ENCODE data around the gene ABAT.

ABAT gene

DNA sequence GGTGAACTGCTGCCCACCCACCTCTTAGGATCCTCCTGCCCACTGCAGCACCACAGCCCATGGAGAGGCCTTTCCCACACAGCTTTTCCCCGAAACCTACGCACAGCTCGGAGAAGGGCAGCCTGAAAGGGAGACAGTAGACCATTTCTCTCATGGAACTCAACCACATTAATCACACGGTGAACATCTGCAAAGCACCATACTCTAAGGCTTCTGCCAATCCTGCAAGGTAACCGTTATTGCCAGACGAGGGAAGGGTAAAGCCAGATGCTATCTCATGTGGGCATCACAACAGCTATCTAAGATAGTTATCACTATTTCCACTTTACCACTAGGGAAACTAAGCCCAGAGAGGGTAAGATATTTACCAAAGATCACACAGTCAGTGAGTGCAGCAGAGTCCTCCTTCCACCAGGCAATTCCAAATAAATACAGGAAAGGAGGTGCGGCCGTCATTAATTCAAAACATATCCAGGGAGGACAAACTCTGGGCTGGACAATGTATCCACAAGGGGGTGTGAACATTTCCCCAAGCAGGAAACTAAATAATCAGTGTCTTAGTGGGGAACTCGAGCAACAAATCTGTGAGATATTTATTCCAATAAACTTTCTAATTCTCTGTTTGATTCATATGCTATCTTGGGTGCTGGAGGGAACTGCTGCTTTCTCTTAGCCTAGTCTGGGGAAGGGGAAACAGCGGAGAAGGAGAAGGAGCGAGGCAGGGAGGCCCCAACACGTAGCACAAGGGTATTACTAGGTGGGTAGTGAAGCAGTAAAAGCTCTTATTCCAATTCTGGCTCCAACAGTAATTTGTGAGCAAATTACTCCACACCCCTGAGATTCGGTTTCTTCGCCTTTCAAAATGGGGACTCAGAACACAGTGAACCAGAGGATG lies 122.3 kb downstream of the ABAT start:
- TF ChIP-seq ISL1 (CRISPR knock-in tag; IDR thresholded peaks at IDR 0.05) (no peak), BACH2 (CRISPR knock-in tag; IDR thresholded peaks at IDR 0.05; ENCODE audit: borderline replicate concordance) (no peak), ZFP30 (CRISPR knock-in tag; IDR thresholded peaks at IDR 0.05) (no peak), ZNF70 (CRISPR knock-in tag; IDR thresholded peaks at IDR 0.05) (no peak), CSDC2 (CRISPR knock-in tag; IDR thresholded peaks at IDR 0.05) (no peak), ZNF8 (CRISPR knock-in tag; IDR thresholded peaks at IDR 0.05) (no peak), TCF4 (CRISPR knock-in tag; IDR thresholded peaks at IDR 0.05; ENCODE audit: borderline replicate concordance) (no peak), ZFP3 (CRISPR knock-in tag; IDR thresholded peaks at IDR 0.05) (no peak), RARB (CRISPR knock-in tag; IDR thresholded peaks at IDR 0.05) (no peak), ZC3H10 (CRISPR knock-in tag; IDR thresholded peaks at IDR 0.05) (no peak), OSR1 (CRISPR knock-in tag; IDR thresholded peaks at IDR 0.05) (no peak), TOX (CRISPR knock-in tag; IDR thresholded peaks at IDR 0.05; ENCODE audit: borderline replicate concordance) (no peak)
- TF ChIP-seq, protein P1, sequence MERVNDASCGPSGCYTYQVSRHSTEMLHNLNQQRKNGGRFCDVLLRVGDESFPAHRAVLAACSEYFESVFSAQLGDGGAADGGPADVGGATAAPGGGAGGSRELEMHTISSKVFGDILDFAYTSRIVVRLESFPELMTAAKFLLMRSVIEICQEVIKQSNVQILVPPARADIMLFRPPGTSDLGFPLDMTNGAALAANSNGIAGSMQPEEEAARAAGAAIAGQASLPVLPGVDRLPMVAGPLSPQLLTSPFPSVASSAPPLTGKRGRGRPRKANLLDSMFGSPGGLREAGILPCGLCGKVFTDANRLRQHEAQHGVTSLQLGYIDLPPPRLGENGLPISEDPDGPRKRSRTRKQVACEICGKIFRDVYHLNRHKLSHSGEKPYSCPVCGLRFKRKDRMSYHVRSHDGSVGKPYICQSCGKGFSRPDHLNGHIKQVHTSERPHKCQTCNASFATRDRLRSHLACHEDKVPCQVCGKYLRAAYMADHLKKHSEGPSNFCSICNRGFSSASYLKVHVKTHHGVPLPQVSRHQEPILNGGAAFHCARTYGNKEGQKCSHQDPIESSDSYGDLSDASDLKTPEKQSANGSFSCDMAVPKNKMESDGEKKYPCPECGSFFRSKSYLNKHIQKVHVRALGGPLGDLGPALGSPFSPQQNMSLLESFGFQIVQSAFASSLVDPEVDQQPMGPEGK (CRISPR knock-in tag; IDR thresholded peaks at IDR 0.05; ENCODE audit: borderline replicate concordance), result no peak
- TF ChIP-seq, protein P2, sequence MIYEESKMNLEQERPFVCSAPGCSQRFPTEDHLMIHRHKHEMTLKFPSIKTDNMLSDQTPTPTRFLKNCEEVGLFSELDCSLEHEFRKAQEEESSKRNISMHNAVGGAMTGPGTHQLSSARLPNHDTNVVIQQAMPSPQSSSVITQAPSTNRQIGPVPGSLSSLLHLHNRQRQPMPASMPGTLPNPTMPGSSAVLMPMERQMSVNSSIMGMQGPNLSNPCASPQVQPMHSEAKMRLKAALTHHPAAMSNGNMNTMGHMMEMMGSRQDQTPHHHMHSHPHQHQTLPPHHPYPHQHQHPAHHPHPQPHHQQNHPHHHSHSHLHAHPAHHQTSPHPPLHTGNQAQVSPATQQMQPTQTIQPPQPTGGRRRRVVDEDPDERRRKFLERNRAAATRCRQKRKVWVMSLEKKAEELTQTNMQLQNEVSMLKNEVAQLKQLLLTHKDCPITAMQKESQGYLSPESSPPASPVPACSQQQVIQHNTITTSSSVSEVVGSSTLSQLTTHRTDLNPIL (CRISPR knock-in tag; IDR thresholded peaks at IDR 0.05; ENCODE audit: low read depth), result no peak
- TF ChIP-seq, protein P3, sequence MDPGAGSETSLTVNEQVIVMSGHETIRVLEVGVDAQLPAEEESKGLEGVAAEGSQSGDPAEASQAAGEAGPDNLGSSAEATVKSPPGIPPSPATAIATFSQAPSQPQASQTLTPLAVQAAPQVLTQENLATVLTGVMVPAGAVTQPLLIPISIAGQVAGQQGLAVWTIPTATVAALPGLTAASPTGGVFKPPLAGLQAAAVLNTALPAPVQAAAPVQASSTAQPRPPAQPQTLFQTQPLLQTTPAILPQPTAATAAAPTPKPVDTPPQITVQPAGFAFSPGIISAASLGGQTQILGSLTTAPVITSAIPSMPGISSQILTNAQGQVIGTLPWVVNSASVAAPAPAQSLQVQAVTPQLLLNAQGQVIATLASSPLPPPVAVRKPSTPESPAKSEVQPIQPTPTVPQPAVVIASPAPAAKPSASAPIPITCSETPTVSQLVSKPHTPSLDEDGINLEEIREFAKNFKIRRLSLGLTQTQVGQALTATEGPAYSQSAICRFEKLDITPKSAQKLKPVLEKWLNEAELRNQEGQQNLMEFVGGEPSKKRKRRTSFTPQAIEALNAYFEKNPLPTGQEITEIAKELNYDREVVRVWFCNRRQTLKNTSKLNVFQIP (CRISPR knock-in tag; IDR thresholded peaks at IDR 0.05; ENCODE audit: borderline replicate concordance, low read depth), result no peak
- TF ChIP-seq, protein P4, sequence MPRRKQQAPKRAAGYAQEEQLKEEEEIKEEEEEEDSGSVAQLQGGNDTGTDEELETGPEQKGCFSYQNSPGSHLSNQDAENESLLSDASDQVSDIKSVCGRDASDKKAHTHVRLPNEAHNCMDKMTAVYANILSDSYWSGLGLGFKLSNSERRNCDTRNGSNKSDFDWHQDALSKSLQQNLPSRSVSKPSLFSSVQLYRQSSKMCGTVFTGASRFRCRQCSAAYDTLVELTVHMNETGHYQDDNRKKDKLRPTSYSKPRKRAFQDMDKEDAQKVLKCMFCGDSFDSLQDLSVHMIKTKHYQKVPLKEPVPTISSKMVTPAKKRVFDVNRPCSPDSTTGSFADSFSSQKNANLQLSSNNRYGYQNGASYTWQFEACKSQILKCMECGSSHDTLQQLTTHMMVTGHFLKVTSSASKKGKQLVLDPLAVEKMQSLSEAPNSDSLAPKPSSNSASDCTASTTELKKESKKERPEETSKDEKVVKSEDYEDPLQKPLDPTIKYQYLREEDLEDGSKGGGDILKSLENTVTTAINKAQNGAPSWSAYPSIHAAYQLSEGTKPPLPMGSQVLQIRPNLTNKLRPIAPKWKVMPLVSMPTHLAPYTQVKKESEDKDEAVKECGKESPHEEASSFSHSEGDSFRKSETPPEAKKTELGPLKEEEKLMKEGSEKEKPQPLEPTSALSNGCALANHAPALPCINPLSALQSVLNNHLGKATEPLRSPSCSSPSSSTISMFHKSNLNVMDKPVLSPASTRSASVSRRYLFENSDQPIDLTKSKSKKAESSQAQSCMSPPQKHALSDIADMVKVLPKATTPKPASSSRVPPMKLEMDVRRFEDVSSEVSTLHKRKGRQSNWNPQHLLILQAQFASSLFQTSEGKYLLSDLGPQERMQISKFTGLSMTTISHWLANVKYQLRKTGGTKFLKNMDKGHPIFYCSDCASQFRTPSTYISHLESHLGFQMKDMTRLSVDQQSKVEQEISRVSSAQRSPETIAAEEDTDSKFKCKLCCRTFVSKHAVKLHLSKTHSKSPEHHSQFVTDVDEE (CRISPR knock-in tag; IDR thresholded peaks at IDR 0.05), result no peak
- ATAC-seq, result peak; percentile 2; the same call in 2 of the 3 replicates

DNA sequence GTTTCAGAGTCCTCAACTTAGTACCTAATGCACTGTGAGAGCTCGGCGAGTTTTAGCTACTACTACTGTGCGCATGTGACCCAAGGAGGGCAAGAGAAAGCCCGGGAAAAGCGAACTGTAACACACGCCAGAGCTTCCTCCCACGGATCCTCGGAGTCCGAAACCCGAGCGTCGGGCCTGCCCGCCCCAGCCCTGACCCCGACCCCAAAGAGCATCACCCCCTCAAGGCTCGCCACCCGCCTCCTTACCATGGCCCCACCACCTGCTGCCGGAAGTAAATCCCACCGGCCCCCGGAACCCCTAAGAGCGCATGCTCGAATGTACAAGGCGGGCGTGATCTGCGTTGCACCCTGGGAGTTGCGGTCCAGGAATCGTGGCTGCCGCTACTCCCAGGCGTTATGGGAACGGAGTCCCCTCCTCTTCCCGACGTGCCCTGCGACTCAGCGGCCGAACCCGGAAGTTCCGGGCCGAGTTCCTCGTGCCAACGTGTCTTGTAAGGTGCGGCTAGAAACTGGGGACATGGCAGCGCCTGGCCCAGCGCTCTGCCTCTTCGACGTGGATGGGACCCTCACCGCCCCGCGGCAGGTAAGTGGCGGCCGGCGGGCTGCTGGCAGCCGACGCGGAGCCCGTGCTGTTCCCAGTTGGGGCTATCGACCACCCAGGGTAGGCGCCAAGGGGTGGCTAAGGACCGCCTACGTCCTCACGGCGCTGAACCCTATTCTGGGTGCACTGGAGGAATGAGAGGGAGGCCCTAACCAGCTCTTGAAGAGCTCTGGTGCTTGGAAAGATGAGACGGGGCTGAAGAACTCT lies 123.2 kb downstream of the ABAT start, which contains the start of the genes PMM2 and TMEM186:
Gene PMM2, plus strand, starts transcription at position 476 of the 810 bp plus-strand sequence. Its CDS starts 44 bp downstream, at position 520.
Gene TMEM186, minus strand, starts transcription at position 276 of the 810 bp plus-strand sequence. Its CDS starts 25 bp downstream, at position 251.
- TF ChIP-seq ZNF70 (CRISPR knock-in tag; IDR thresholded peaks at IDR 0.05), result no peak
- TF ChIP-seq ZFP3 (CRISPR knock-in tag; IDR thresholded peaks at IDR 0.05), result 0 out of 2 replicates have a peak, but pooled peaks have one; percentile 17
- ATAC-seq, result peak; percentile 98

DNA sequence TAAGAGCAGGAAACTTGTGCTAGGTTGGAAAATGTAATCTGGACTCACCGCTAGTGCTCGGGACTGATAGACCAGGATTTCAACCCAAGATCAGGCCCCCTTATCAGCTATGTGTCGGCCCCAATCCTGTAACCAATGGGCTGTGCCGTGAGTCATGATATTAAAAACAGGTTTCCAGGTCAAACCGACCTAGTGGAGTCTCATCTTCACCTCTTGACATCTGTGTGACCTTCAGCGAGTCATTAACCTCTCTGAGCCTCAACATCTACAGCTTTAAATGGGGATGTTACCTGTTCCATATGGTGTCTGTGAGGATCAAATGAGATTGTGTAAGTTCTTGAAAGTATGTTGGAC lies 123.7 kb downstream of the ABAT start:
- no peak for TF ChIP-seq TCF4 (CRISPR knock-in tag; IDR thresholded peaks at IDR 0.05; ENCODE audit: borderline replicate concordance)
- no peak for TF ChIP-seq OSR1 (CRISPR knock-in tag; IDR thresholded peaks at IDR 0.05)
- no peak for TF ChIP-seq ZC3H10 (CRISPR knock-in tag; IDR thresholded peaks at IDR 0.05)
- TF ChIP-seq ZNF565 (CRISPR knock-in tag; conservative IDR thresholded peaks at IDR 0.05; ENCODE audit: low read depth), result no peak
- TF ChIP-seq SNAI2 (CRISPR knock-in tag; IDR thresholded peaks at IDR 0.05), result no peak
- peak; percentile 30 for ATAC-seq

Data from SK-N-SH treated with all-trans-retinoic acid at 6 μM for 48 hours (cell line).